Body of pancreas (tissue), 4 donors: ENCODE data around the gene GRM1. TPM values are rescaled to one million over a fixed set of nuclear protein-coding genes. Genes with fewer than 3 reads are reported as not detected.

Experiments used
- ATAC-seq: fragments of 150-250 bp; one replicate; pipeline ENCODE4 v1.9.1; 2016
- DNase-seq, 4 donors: peaks; one replicate each; pipeline ENCODE4 v3.0.0-alpha.2; 2019
- H3K27ac ChIP-seq, 4 donors: fragments of 200-600 bp; sonication (generic); 1 replicate in 3 of 4; 2 replicates in 1 of 4; pipeline versions ENCODE4 v1.5.1 to v1.6.1; 2016 to 2019; ENCODE audit warnings: mild to moderate bottlenecking in 1 of 4, mixed read lengths in 1 of 4, moderate library complexity in 1 of 4
- H3K27me3 ChIP-seq, 2 donors: fragments of 200-600 bp; sonication (generic); one replicate each; pipeline ENCODE4 v1.6.0; 2016; ENCODE audit warnings: mild to moderate bottlenecking in 1 of 2
- H3K36me3 ChIP-seq, 2 donors: fragments of 200-600 bp; sonication (generic); replicated peaks in 1 of 2; 2 replicates each; pipeline ENCODE4 v1.5.1; 2016; ENCODE audit warnings: low read depth in 2 of 2; ENCODE audit not compliant: insufficient read depth in 1 of 2
- H3K4me1 ChIP-seq: fragments of 200-600 bp; sonication (generic); one replicate; pipeline ENCODE4 v1.6.0; 2016
- H3K4me3 ChIP-seq, 2 donors: fragments of 200-600 bp; sonication (generic); 1 replicate in 1 of 2; 2 replicates in 1 of 2; pipeline ENCODE4 v1.5.1; 2016 to 2019
- H3K9me3 ChIP-seq, 3 donors: fragments of 200-600 bp; sonication (generic); 1 replicate in 2 of 3; 2 replicates in 1 of 3; pipeline ENCODE4 v1.5.1; 2016
- POLR2A ChIP-seq, 3 donors: fragments of 450-650 bp; IDR thresholded peaks; one replicate each; pipeline ENCODE4 v1.6.1; 2016; ENCODE audit warnings: antibody characterized with exemption in 3 of 3, mild to moderate bottlenecking in 2 of 3
- WGBS, 2 donors: methylation state at CpG; one replicate each; pipeline ENCODE4 v1.1.5; 2017; 5-methylcytosine and 5-hydroxymethylcytosine counted together
- intact Hi-C: fragments of 100-400 bp; cut with DNase I; formaldehyde crosslinking; loops from one replicate; pipeline ENCODE4 v1.15.1; 2023
- total RNA-seq, 2 donors: library from RNA; depleted of rRNA; stranded (reverse); fragments of >200 nt; gene quantifications; one replicate each; pipeline ENCODE4 v1.1.0, GENCODE V29; 2016
- TF ChIP-seq, protein P1 (sequence below), 7 experiments: fragments of 450-650 bp in 4 of 7; fragments of 200-600 bp in 3 of 7; sonication (generic) in 3 of 7; IDR thresholded peaks; one replicate each; pipeline ENCODE4 v1.5.1; 2016 to 2019; ENCODE audit warnings: antibody characterized with exemption in 7 of 7

GRM1 gene
- total RNA-seq, 2 donors from 2014 or later, result under 0.01 TPM; not detected in 1

DNA sequence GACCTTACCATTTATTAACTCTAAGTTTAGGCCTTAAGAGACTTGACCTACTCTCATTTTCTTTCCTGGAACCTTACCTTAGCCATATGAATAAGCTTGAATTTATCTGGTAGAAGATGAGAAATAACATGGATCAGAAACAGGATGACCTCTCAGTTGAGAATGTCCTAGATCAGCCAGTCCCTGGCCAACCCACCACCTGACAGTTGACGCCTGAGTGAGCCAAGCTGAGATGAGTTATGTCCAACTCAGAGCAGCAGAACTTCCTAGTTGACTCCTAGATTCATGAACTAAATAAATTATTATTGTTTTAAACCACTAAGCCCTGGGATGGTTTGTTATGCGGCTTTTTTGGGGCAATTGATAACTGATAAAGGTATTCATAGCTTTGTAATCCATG, 281.8 kb downstream of the GRM1 start:
- DNase-seq, result no peak
- intact Hi-C loops, result no loop called here
- Histone ChIP-seq H3K9me3 (no peaks in the 10 kb centered on the region), H3K36me3 (no peaks in the 10 kb centered on the region), H3K27me3 (no peaks in the 10 kb centered on the region), H3K4me1 (no peaks in the 10 kb centered on the region), H3K27ac (no peak overlapping the region), H3K4me3 (no peak overlapping the region)
- ATAC-seq, result no peak
- TF ChIP-seq, protein P1, sequence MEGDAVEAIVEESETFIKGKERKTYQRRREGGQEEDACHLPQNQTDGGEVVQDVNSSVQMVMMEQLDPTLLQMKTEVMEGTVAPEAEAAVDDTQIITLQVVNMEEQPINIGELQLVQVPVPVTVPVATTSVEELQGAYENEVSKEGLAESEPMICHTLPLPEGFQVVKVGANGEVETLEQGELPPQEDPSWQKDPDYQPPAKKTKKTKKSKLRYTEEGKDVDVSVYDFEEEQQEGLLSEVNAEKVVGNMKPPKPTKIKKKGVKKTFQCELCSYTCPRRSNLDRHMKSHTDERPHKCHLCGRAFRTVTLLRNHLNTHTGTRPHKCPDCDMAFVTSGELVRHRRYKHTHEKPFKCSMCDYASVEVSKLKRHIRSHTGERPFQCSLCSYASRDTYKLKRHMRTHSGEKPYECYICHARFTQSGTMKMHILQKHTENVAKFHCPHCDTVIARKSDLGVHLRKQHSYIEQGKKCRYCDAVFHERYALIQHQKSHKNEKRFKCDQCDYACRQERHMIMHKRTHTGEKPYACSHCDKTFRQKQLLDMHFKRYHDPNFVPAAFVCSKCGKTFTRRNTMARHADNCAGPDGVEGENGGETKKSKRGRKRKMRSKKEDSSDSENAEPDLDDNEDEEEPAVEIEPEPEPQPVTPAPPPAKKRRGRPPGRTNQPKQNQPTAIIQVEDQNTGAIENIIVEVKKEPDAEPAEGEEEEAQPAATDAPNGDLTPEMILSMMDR (IDR thresholded peaks at IDR 0.05), result no peak
- TF ChIP-seq POLR2A (IDR thresholded peaks at IDR 0.05), result no peak
- WGBS, 2 donors, result 77 to 79% methylated on average over 2 of the region's 2 CpGs

DNA sequence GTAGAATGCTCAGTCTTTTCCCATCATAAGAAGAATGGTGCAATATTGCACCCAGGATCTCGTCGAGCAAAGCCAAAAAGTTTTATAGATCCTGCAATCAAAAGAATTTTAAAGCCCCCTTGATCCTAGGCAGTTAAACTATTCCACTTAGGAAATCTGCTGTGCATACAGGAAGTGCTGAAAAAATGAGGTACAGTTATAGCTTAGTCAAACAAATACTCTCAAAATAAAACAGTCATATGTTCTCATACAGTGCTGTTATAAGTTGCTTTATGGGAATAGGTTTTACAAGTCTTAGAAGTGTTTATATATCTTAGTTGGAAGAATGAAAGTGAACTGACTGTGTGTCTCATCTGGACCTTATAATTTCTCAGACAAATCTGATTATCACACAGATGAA, 282.2 kb downstream of the GRM1 start:
- TF ChIP-seq, protein P1 (IDR thresholded peaks at IDR 0.05), result no peak
- no peak for TF ChIP-seq POLR2A (IDR thresholded peaks at IDR 0.05)
- Histone ChIP-seq H3K4me3 (no peak overlapping the region), H3K4me1 (no peaks in the 10 kb centered on the region), H3K27me3 (no peaks in the 10 kb centered on the region), H3K36me3 (no peaks in the 10 kb centered on the region), H3K27ac (no peak overlapping the region), H3K9me3 (no peaks in the 10 kb centered on the region)
- no peak for ATAC-seq
- 76 to 85% methylated on average over 2 of the region's 2 CpGs for WGBS, 2 donors
- intact Hi-C loops, result no loop called here
- no peak for DNase-seq

DNA sequence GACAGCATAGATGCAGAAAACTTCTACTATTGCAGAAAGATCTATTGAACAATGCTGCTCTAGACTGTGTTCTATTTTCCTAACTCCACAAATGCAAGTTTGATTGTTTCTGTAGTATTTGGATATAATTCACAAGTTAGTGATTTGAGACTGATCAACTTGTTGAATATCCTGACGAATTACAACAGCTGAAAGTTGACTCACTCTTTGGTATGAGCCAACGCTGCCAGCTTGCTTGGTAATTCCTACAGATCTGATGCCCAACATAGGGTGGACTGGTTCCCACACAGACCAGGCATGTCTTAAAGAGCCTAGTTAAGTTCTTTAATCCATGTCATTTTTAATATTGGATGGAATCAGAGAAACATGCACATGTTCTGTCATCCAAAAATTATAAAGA, 283.7 kb downstream of the GRM1 start:
- no peak overlapping the region for H3K27ac ChIP-seq
- no peak for TF ChIP-seq POLR2A (IDR thresholded peaks at IDR 0.05)
- TF ChIP-seq, protein P1 (IDR thresholded peaks at IDR 0.05), result no peak
- DNase-seq (no peak), ATAC-seq (no peak)
- no peaks in the 10 kb centered on the region for H3K36me3 ChIP-seq
- intact Hi-C loops, result no loop called here
- H3K27me3 ChIP-seq, result no peaks in the 10 kb centered on the region
- H3K4me3 ChIP-seq, result no peak overlapping the region
- 67% methylated on average over 2 of the region's 2 CpGs for WGBS, 2 donors
- H3K9me3 ChIP-seq, result no peaks in the 10 kb centered on the region
- H3K4me1 ChIP-seq, result no peaks in the 10 kb centered on the region

DNA sequence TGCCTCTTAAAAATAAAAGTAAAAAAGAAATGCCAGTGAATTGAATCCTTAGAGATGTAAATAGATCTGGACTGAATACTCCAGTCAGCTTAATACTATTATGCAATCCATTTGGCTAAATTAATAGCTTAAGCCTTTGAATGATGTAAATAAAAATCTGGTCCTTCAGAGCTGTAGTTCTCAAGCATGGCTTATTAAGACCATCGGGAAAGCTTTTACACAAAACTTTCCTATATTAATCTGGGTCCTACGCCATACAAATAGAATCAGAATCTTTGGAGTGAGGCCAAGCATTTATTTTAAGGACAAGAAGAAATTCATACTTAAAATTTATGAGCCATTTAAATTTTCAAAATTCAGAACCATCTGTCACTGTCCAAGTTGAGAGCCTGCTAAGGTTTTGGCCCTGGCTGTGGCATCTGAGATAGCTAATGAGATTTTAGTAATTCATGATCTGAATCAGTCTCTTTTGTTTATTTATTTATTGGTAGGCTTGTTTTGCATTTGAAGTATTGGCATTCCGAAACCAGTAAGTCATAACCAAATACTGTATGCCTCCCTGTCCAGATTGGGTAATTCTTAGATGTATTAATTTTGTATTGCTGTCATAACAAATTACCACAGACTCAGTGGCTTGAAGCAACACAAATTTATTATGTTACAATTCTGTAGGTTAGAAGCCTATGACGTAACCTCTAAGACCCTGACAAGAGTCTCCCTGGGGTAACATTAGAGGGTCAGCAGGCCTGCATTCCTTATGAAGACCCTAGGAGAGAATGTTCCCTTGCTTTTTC, 286.7 kb downstream of the GRM1 start:
- no peaks in the 10 kb centered on the region for H3K27me3 ChIP-seq
- no peak for TF ChIP-seq POLR2A (IDR thresholded peaks at IDR 0.05)
- TF ChIP-seq, protein P1 (IDR thresholded peaks at IDR 0.05), result no peak
- intact Hi-C loops, result no loop called here

DNA sequence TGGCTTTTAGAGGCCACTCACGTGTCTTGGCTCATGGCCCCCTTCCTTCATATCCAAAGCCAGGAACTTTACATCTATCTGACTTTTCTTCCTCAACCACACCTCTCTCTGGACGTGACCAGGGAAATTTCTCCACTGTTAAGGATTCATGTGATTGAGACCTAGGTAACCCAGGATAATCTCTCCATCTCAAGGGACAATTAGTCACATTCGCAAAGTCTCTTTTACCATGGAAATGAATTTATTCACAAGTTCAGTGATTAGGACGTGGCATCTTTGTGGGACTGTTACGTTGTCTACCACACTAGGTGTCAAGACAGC, 287.3 kb downstream of the GRM1 start:
- no peaks in the 10 kb centered on the region for H3K27me3 ChIP-seq
- DNase-seq, result no peak
- H3K9me3 ChIP-seq, result no peaks in the 10 kb centered on the region
- H3K4me3 ChIP-seq, result no peak overlapping the region
- no peaks in the 10 kb centered on the region for H3K36me3 ChIP-seq
- ATAC-seq, result no peak
- 73% methylated on average over 5 of the region's 5 CpGs for WGBS, 2 donors
- TF ChIP-seq, protein P1 (IDR thresholded peaks at IDR 0.05), result no peak
- TF ChIP-seq POLR2A (IDR thresholded peaks at IDR 0.05), result no peak
- intact Hi-C loops, result no loop called here
- no peak overlapping the region for H3K27ac ChIP-seq
- H3K4me1 ChIP-seq, result no peaks in the 10 kb centered on the region

More for the DNA sequence above, 286.7 kb downstream of the GRM1 start:
- Histone ChIP-seq H3K27ac (no peak overlapping the region), H3K4me1 (no peaks in the 10 kb centered on the region), H3K9me3 (no peaks in the 10 kb centered on the region), H3K4me3 (no peak overlapping the region), H3K36me3 (no peaks in the 10 kb centered on the region)
- ATAC-seq (no peak), DNase-seq (no peak)
- WGBS, 2 donors, result 74 to 77% methylated on average over 4 of the region's 4 CpGs
